Activated T-cell treated with anti-CD3 and anti-CD28 coated beads for 1 hour (primary cell): ENCODE measurements around the gene SLC35G1.

Experiments used
- DNase-seq: peaks from one replicate; pipeline ENCODE4 v3.0.0-alpha.2; 2020; ENCODE audit warnings: low read depth

Gene SLC35G1

GRCh38 chr10:93951905-93952304 is 58.1 kb downstream of the SLC35G1 start:
- DNase-seq = no peak
